GM12878 (cell line): ENCODE results near the gene CDH5. TPM values are rescaled to one million over a fixed set of nuclear protein-coding genes. Genes with fewer than 3 reads are reported as not detected.

Experiments
- ATAC-seq: fragments of 200-7000 bp; cut with Tn5 transposase; 3 replicates; pipeline ENCODE4 v1.9.1; 2020; ENCODE audit warnings: mild to moderate bottlenecking, moderate library complexity
- BruUV-seq: library from RNA; stranded (reverse); fragments of 400-500 nt; replicated peaks from 2 replicates; lab custom pipeline; 2021; lab: Mats Ljungman, UMichigan
- CTCF ChIA-PET: fragments of 300-600 bp; sonication (Branson Sonifier 250); formaldehyde crosslinking; extraction: SDS; loops from one replicate; lab custom pipeline; 2021; ENCODE audit warnings: inconsistent platforms; lab: Yijun Ruan, JAX
- POLR2A ChIA-PET: fragments of 350-600 bp; formaldehyde crosslinking; extraction: SDS; loops from one replicate; lab custom pipeline; 2021; ENCODE audit warnings: inconsistent platforms; lab: Charles Lee
- RAD21 ChIA-PET: fragments of 300-600 bp; sonication (Branson Sonifier 250); formaldehyde crosslinking; loops from one replicate; lab custom pipeline; 2023; ENCODE audit warnings: antibody characterized with exemption; ENCODE audit not compliant: unreplicated experiment; lab: Charles Lee
- SMC1A ChIA-PET: fragments of 300-600 bp; sonication (Branson Sonifier 250); formaldehyde crosslinking; loops from one replicate; lab custom pipeline; 2023; ENCODE audit not compliant: unreplicated experiment, uncharacterized antibody; lab: Charles Lee
- DNase-seq: peaks from one replicate; pipeline ENCODE4 v3.0.0-alpha.2; 2011; ENCODE audit warnings: low read depth, low spot score
- FAIRE-seq: peaks from 3 replicates; lab custom pipeline; 2011; peaks lifted over from hg19 to GRCh38; lab: Jason Lieb, UNC
- H2AFZ ChIP-seq: 2 replicates; pipeline ENCODE4 v1.6.0; 2011; ENCODE audit warnings: low read depth, low read length, control low read depth; ENCODE audit not compliant: control insufficient read depth
- H3K27ac ChIP-seq: 2 replicates; pipeline ENCODE4 v1.5.1; 2011; ENCODE audit warnings: control low read depth; ENCODE audit not compliant: control insufficient read depth, insufficient read depth
- H3K27me3 ChIP-seq, 2 experiments: replicated peaks in 1 of 2; 2 replicates each; pipeline versions ENCODE4 v1.6.0 to v1.6.1; 2011; ENCODE audit warnings: low read length in 1 of 2; ENCODE audit not compliant: control insufficient read depth in 2 of 2, insufficient read depth in 2 of 2
- H3K36me3 ChIP-seq, 2 experiments: 2 replicates each; pipeline ENCODE4 v1.5.1; 2011; ENCODE audit warnings: low read length in 1 of 2; ENCODE audit not compliant: control insufficient read depth in 2 of 2, insufficient read depth in 2 of 2
- H3K4me1 ChIP-seq: 2 replicates; pipeline ENCODE4 v1.6.1; 2011; ENCODE audit warnings: mild to moderate bottlenecking, low read length, moderate library complexity, mixed read lengths; ENCODE audit not compliant: control insufficient read depth, insufficient read depth
- H3K4me2 ChIP-seq: 2 replicates; pipeline ENCODE4 v1.6.0; 2011; ENCODE audit warnings: control low read depth; ENCODE audit not compliant: control insufficient read depth, insufficient read depth
- H3K4me3 ChIP-seq: fragments of 200-600 bp; sonication (generic); 2 replicates; pipeline ENCODE4 v1.5.1; 2016
- H3K79me2 ChIP-seq: 2 replicates; pipeline ENCODE4 v1.6.0; 2011; ENCODE audit warnings: low read length; ENCODE audit not compliant: control insufficient read depth, insufficient read depth
- H3K9ac ChIP-seq: 2 replicates; pipeline ENCODE4 v1.8.0; 2011; ENCODE audit warnings: low read length, control low read depth, mixed read lengths; ENCODE audit not compliant: control insufficient read depth, insufficient read depth
- H3K9me3 ChIP-seq: replicated peaks from 3 replicates; pipeline ENCODE4 v1.5.1; 2011; ENCODE audit warnings: mild to moderate bottlenecking, low read length; ENCODE audit not compliant: control insufficient read depth, insufficient read depth
- H4K20me1 ChIP-seq: 2 replicates; pipeline ENCODE4 v1.6.0; 2011; ENCODE audit not compliant: control insufficient read depth, insufficient read depth
- BRCA1 ChIP-seq: IDR thresholded peaks from 2 replicates; pipeline ENCODE4 v1.6.1; 2011; ENCODE audit warnings: low read depth, low read length, improper control_type of control experiment
- GATAD2B ChIP-seq: fragments of 450-650 bp; conservative IDR thresholded peaks from 2 replicates; pipeline ENCODE4 v1.6.1; 2017; ENCODE audit warnings: low read depth, mild to moderate bottlenecking, moderate library complexity
- MTA3 ChIP-seq: IDR thresholded peaks from 2 replicates; pipeline ENCODE4 v1.6.1; 2012; ENCODE audit warnings: low read length, inconsistent platforms, borderline replicate concordance
- PAX5 ChIP-seq: IDR thresholded peaks from 2 replicates; pipeline ENCODE4 v1.6.1; 2011; ENCODE audit warnings: low read depth, low read length, borderline replicate concordance
- SMAD5 ChIP-seq: IDR thresholded peaks from 2 replicates; pipeline ENCODE4 v1.6.1; 2016; ENCODE audit warnings: antibody characterized with exemption, low read depth
- SPI1 ChIP-seq: IDR thresholded peaks from 2 replicates; pipeline ENCODE4 v1.6.1; 2011; ENCODE audit warnings: low read depth, mild to moderate bottlenecking, low read length, moderate library complexity, borderline replicate concordance; ENCODE audit not compliant: insufficient read depth
- SRF ChIP-seq, 2 experiments: IDR thresholded peaks; 2 replicates each; pipeline ENCODE4 v1.6.1; 2011; ENCODE audit warnings: low read depth in 2 of 2, low read length in 2 of 2, mild to moderate bottlenecking in 1 of 2, moderate library complexity in 1 of 2
- ZBTB11 ChIP-seq: fragments of 450-650 bp; formaldehyde crosslinking; IDR thresholded peaks from 2 replicates; pipeline ENCODE4 v1.5.0; 2022; ENCODE audit warnings: mild to moderate bottlenecking, missing genetic modification characterization
- ZNF24 ChIP-seq: fragments of 450-650 bp; IDR thresholded peaks from 2 replicates; pipeline ENCODE4 v1.6.1; 2017; ENCODE audit warnings: antibody characterized with exemption, mild to moderate bottlenecking
- WGBS: methylation state at CpG from one replicate; pipeline ENCODE4 v1.1.6; 2016; ENCODE audit warnings: low lambda C conversion rate; ENCODE audit not compliant: insufficient replicate concordance, insufficient coverage; ENCODE audit errors: missing lambda C conversion rate; 5-methylcytosine and 5-hydroxymethylcytosine counted together
- in situ Hi-C: fragments of 300-500 bp; cut with MboI; formaldehyde crosslinking; loops from 9 replicates; pipeline ENCODE4 v1.14.3; 2018; ENCODE audit warnings: mixed read lengths
- intact Hi-C: fragments of 100-400 bp; cut with micrococcal nuclease; formaldehyde crosslinking; loops from one replicate; pipeline ENCODE4 v1.14.2; 2022; ENCODE audit not compliant: unreplicated experiment
- polyA plus RNA-seq, 11 experiments: library from polyadenylated mRNA; depleted of rRNA in 4 of 11; unstranded in 6 of 11; stranded (reverse) in 5 of 11; fragments of >200 nt; fragmentation: Nextera tagmentation in 4 of 11; fragmentation: Illumina TruSeq in 1 of 11; extraction: Ambion mirVana in 4 of 11; extraction: Trizol in 1 of 11; gene quantifications; 1 replicate in 1 of 11; 2 replicates in 10 of 11; pipeline versions ENCODE4 v1.2.1 to v1.2.3, GENCODE V29; 2011 to 2016; ENCODE audit warnings: inconsistent platforms in 2 of 11, missing spikeins in 2 of 11, low read depth in 1 of 11
- total RNA-seq, 4 experiments: library from RNA; depleted of rRNA in 3 of 4; stranded (reverse); fragments of >200 nt in 3 of 4; fragmentation: Illumina TruSeq in 1 of 4; extraction: Trizol in 1 of 4; gene quantifications; 2 replicates each; pipeline versions ENCODE4 v1.2.1 to v1.2.3, GENCODE V29; 2013 to 2021
- TF ChIP-seq, protein P1 (sequence below): fragments of 450-650 bp; IDR thresholded peaks from 2 replicates; pipeline ENCODE4 v1.6.1; 2018; ENCODE audit warnings: borderline replicate concordance, mild to moderate bottlenecking; ENCODE audit not compliant: partially characterized antibody

CDH5 gene
- total and polyA plus RNA-seq, 10 of the 15 experiments (the other 5 are each of a cell fraction or from before 2014, with no cell fraction given) = not detected

- ChIA-PET CTCF (interaction anchor here (1.7 to 1.8 kb wide), 2 partner anchors 10 to 22 kb away, joined by 7 to 8 read pairs; no protein-coding TSS in a partner anchor), POLR2A (no interaction called here), SMC1A (interaction anchor here (0.6 kb wide), 1 partner anchor 120 kb away, joined by 3 read pairs; no protein-coding TSS in a partner anchor), RAD21 (no interaction called here)
- Histone ChIP-seq H3K79me2 (no peaks in the 10 kb centered on the region), H3K27ac (no peak overlapping the region), H3K4me3 (no peak overlapping the region), H4K20me1 (no peaks in the 10 kb centered on the region), H3K9me3 (no peaks in the 10 kb centered on the region), H3K9ac (no peak overlapping the region), H3K4me1 (no peaks in the 10 kb centered on the region), H3K4me2 (no peak overlapping the region), H3K36me3 (no peaks in the 10 kb centered on the region), H3K27me3 (peaks cover 0 to 2% of the 10 kb centered on the region in 2 experiments; a peak in 1 of 4 replicates), H2AFZ (no peak overlapping the region)
- intact Hi-C loops (no loop called here), in situ Hi-C loops (no loop called here)
- WGBS = 32% methylated on average over 4 of the region's 4 CpGs
- BruUV-seq = no TSS peak
- DNase-seq (no peak), FAIRE-seq (no peak), ATAC-seq (no peak)
- TF ChIP-seq PAX5 (no peak), BRCA1 (no peak), SRF (IDR thresholded peaks at IDR 0.05; ENCODE audit: low read depth in 2 of 2, low read length in 2 of 2) (no peak), SPI1 (no peak), MTA3 (no peak), GATAD2B (no peak), ZNF24 (no peak), SMAD5 (no peak), ZBTB11 (CRISPR knock-in tag) (no peak)
- TF ChIP-seq, protein P1, sequence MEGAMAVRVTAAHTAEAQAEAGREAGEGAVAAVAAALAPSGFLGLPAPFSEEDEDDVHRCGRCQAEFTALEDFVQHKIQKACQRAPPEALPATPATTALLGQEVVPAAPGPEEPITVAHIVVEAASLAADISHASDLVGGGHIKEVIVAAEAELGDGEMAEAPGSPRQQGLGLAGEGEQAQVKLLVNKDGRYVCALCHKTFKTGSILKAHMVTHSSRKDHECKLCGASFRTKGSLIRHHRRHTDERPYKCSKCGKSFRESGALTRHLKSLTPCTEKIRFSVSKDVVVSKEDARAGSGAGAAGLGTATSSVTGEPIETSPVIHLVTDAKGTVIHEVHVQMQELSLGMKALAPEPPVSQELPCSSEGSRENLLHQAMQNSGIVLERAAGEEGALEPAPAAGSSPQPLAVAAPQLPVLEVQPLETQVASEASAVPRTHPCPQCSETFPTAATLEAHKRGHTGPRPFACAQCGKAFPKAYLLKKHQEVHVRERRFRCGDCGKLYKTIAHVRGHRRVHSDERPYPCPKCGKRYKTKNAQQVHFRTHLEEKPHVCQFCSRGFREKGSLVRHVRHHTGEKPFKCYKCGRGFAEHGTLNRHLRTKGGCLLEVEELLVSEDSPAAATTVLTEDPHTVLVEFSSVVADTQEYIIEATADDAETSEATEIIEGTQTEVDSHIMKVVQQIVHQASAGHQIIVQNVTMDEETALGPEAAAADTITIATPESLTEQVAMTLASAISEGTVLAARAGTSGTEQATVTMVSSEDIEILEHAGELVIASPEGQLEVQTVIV = no peak
These were observed 31.5 kb upstream of the CDH5 start for GRCh38 chr16:66334853-66335574.
